HG02870 (cell line): Measurements from ENCODE around the gene PRPSAP1.

ENCODE experiments used
- ATAC-seq: cut with Tn5 transposase; IDR thresholded peaks from one replicate; pipeline ENCODE4 v1.9.1; 2021; ENCODE audit warnings: mild to moderate bottlenecking, moderate library complexity; ENCODE audit not compliant: unreplicated experiment

Gene PRPSAP1

DNA sequence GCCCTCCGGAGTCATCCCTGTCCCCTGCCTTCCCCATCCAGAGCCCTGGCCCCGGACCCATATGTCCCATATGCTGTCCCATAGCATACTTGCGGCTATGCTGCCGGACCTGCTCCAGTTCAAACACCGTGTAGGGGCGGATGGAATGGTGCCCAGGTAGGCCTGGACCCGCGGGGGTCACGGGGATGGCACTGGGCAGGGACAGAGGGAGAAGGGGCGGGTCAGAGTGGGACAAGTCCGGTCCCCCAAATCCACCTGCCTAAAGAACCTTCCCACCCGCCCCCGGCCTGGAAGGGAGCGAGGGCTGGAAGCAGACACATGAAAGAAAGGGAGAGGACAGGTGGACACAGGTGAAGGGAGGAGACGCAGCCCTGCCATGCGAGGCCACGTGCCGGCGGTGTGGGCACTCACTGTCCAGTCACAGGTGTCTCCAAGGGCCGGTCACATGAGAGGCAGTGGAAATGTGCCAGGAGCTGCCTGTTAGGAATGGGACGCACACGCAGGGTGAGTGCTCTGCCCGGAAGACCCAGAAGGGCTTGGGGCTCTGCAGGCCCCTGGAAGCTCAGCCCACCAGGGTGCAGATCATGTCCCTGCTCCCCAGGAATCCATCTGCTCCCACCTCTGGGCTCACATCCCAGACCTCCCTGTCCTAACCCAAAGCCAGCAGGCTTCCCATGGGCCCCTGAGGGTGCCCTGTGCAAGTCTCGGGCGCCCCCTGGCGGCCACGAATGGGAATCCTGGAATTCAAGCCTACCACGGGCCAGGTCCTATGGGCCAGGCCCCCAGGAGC is 74.6 kb downstream of the PRPSAP1 start:
- ATAC-seq = peak; percentile 51

DNA sequence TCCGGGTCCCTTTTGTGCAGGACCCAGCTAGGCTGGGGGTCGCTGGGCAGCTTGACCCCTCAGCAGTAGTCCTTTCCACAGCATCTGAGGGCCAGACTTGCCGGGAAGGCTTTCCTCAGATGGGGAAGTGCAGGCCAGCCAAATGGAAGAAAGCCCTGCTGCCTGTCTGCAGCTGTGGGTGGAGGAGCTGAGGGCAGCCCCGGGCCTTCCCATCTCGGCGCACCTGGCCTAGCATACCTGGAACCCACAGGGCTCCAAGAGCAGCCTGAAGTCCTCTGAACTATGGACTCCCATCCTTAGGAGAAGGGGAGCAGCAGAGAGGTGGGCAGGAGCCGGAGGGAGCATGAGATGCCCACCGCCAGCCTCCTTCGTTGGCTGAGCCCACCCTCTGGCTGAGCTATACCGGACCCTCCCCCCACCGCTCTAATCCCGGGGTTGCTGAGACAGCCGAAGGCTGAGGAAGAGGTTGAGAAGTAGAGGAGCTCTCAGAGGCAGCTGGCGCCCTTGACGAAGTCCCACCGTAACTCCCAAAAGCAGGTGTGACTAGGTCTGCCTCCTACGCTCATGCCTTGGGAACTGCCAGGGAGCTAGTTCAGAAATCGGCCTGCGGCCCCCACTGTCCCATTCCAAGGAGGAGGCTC is 75.3 kb downstream of the PRPSAP1 start:
- ATAC-seq = no peak

DNA sequence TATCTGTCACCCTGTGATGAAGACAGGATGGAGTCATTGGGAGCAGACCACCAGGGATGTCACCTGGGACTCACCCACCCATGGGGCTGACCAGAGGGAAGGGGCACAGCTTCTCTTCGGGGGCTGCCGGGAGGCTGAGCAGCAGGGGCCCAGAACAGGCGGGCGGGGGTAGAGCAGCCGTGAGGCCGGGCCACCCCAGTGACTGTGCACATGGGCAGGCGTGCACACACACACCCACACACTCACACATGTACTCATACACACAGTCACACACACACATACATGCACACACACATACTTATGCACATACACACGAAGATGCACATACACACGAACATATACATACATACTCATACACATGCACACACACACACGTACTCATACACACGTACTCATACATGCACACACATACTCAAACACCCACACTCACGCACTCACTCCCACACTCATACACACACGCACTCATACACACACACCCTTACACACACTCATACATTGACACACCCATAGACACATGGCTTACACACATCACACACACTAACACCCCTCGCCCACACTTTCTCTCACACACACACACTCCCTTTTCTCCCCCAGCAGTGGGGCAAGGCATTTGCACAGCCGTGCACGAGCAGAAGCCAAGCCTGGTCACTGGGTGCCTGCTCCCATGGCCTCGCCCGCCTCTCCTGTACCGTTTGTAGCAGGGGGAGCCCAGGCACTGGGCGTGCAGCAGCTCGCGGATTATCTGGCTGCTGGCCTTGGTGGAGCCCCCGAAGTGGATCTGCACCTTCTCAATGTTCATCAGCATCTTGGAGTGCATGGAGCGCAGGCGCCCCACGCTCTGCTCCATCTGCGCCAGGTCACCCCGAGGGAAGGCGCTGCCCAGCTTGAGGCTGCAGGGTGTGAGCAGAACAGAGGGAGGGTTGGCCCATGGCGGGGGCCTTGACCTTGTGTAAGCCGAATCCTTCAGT is 76.1 kb downstream of the PRPSAP1 start:
- ATAC-seq = no peak

DNA sequence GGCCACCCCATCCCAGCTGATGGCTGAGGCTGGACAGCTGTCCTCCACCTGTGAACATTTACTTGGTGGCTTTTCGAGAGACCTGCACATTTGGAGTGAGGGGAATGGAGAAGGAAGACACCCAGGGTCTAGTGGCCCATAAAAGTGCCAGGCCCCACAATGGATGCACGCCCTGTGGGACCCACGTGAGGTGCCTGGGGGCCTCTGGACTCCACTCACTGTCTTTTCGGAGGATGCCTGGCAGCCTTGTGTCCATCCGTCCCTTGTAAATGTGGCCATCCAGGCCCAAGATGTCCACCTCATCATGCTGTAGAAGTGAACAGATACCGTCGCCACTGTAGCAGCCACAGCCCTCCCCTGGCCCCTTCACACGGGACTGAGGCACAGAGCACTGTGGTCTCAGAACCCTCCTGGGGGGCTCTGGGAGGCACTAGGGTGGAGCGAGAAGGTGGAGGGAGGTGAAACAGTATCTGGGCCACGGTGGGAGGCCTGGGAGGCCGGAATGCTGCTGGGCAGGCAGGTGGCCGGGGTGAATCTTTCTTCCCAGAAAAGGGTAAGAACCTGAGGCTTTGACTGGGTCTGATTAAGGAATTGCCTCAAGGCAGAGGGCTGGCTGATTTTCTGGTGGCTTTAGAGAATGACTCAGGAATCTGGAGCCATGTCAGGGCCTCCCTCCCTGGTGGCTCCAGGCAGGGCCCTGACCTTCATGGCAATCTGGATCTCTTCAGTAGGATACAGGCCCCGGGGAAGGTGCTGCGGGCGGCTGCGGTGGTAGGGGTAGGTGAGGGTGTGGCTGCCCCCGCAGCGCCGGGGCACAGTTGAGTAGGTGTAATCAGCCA is 77.0 kb downstream of the PRPSAP1 start:
- no peak for ATAC-seq

DNA sequence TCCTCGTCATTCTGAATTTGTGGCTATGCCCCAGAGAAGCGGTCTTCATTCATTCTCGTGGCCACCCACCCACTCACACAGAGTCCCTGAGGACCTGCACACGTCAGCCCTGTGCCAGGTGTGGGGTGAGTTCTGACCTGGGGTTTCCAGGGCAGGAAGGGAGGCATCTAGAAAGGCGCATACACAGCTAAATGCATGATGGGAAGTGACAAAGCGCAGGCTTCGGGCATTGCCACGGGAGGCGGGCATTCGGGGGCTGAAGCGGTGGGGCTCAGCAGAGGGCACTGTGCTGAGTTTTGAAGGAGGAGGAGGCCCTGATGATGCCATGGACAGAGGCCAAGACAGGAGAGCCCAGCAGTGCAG is 77.7 kb downstream of the PRPSAP1 start:
- ATAC-seq = no peak

DNA sequence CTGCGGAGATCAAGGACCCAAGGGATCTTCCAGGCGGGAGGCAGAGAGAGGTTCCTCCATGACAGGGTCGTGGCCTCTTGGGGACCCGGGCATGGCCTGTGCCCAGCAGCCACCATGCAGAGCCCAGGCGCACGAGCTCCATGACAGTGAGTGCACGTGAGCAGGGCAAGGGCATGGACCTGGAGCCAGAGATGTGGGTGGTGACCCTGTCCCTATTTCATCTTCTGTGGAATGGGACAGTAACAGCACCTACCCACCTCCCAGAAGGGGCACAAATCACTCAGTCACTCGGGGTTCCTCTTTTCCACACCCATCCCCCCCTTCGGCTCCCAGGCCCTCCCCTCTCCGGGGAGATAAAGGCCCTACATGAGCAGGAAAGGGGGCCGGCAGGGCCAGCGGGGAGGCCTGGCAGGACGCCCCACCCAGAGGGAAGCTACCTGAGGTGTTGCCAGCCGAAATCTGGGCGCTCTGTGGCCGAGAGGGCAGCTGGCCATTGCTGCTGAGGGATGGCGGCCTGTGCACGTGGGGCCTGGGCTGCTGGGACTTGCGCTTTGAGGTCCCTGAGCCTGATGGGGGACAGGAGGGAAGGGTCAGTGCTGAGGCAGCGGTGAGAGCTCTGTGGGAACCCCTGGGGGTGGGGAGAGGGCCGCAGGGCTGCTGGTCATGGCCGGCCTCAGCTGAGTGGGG is 78.2 kb downstream of the PRPSAP1 start:
- no peak for ATAC-seq

DNA sequence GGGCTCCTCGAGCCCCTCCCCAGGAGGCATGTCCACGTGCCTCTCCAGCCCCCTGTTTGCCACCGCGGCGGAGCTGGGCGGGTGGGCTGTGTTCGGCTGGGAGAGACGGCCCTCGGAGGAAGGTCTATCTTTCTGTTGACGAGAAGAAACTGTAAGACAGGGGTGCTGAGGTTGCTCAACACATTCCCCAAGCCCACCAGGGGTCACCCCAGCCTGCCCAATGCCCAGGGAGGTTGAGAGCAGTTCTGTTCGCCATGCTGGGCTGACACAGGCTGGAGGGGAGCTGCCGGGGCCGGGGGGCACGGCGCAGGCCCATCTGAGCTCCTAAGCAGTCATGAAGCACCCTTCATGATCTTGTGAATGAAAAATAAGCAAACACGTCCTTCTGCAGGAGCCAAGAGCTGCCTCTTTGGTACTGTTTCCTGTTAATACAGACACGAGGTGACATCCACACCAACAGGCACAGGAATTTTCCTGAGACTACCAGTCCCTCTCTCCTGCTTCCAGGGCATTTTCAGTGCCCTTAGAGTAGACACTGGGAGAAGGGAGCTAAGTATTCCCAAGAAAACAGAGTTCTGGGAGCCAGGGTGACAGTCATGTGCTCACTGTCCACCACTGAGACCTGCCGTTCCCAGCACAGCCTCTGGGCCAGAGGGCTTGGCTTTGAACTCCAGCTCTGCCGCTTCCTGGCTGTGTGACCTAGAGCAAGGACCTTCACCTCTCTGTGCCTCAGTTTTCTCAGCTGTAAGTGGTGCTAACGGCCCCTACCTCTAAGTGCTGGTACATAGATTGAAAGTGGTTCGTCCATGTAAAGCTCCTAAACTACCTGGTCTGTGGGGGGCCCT is 79.4 kb downstream of the PRPSAP1 start:
- ATAC-seq = no peak

DNA sequence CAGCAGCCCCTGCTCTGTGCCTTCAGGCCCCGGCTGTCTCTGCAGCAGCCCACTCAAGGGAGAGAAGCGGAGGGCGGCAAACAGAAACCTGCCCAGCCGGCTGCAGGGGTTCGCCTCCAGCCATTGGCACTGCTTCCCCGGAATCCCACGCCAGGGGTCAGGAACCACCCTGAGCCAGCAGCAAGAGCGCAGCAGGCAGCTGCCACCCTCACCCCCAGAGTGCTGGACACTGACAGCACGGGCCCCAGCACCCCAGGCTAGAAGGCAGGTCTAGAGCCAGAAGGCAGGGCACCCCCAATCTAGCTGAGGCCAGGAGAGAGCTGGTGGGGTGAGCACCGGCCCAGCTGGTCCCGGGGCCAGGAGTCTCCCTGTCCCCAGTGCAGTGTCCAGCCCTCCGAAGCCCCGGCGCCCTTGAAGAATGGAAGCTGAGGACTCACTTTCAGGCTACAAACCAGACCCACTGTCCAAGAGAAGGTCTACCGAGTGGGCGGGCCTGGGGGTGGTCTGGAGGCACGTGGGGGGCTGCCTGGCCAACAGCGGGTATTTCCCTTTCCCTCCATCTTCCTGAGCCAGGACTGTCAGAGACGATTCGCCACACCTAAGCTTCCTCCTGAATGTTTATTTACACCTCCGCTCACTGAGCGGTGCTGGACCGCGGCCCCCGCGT is 80.1 kb downstream of the PRPSAP1 start:
- ATAC-seq = no peak

DNA sequence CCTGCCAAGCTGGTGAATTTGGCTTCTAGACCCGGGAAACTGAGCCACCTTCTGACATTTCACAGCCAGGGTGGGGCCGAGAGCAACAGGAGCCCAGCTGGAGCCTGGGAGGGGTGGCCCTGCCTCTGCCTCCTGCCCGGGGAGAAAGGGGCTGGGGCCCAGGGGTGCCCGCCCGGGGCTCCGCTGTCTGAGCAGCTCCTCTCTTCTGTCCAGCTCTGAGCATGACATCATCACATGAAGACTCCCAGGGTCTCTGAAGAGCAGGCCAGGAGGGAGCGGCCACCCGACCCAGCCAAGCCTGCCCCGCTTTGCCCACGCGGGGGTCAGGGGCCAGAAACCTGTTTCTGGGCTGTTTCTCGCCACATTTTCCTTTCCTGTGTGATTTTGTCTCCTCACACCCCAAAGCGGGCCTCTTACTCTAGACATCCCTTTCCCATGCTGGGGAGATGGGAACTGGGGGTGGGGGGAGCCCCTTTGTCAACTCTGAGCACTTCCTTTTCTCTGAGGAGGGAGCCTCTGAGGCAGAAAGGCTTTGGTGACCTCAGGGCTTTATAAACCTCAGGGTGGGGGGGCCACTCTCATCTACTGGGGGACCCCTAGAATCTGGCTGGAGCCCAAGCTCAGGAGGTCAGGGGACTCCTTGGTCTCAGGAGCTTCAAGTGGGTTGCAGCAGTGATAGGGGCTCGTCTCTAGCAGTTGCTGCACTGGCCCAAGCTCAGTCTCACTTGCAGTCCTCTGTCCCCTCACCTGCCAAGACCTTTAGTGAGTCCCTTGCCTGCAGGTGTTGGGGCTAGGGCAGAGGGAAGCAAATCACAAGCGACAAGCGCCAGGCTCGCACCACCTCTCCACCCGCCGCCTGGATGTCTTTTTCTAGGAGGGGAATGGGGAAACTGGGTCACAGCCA is 80.9 kb downstream of the PRPSAP1 start:
- peak; percentile 16 for ATAC-seq

DNA sequence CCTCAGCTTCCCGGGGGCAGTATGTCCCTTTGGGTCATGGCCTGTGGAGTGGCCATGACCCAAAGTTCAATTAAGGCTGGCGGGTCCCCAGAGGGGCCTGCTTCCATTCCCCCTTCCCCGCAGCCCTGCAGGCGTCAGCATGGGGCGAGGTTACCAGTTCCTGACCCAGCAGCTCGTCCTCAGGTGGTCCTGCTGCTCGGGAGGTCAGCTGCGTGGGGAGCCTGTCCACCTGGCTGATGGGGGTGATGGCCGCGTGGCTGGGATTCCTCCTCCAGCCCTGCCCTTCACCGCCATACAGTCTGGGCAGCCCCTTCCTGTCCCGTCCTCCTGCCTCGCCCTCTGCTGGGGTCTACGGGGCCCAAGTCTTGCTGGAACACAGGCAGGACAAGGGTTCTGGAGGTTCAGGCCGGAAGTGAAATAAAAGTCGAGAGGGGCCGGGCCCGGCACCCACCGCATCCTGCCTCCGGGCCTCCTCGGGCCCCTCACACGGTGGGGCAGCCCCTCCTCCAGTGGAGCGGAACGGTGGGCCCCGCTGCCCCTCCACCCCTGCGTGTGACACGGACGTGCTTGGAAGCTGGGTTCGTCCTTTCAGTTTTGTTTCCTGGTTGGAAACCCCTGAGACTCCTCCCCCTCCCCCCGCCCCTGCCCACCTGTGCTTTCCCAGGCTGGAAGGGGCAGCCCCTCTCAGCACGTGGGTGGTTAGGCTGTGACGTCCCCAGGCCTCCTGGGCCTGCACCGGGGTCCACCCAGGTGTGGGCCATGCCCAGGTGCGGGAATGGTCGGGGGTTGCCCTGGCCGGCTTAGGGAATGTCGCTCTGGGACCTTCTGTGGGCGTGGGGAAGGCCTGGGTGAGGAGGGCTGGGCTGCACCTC is 81.8 kb downstream of the PRPSAP1 start:
- ATAC-seq = peak; percentile 37

DNA sequence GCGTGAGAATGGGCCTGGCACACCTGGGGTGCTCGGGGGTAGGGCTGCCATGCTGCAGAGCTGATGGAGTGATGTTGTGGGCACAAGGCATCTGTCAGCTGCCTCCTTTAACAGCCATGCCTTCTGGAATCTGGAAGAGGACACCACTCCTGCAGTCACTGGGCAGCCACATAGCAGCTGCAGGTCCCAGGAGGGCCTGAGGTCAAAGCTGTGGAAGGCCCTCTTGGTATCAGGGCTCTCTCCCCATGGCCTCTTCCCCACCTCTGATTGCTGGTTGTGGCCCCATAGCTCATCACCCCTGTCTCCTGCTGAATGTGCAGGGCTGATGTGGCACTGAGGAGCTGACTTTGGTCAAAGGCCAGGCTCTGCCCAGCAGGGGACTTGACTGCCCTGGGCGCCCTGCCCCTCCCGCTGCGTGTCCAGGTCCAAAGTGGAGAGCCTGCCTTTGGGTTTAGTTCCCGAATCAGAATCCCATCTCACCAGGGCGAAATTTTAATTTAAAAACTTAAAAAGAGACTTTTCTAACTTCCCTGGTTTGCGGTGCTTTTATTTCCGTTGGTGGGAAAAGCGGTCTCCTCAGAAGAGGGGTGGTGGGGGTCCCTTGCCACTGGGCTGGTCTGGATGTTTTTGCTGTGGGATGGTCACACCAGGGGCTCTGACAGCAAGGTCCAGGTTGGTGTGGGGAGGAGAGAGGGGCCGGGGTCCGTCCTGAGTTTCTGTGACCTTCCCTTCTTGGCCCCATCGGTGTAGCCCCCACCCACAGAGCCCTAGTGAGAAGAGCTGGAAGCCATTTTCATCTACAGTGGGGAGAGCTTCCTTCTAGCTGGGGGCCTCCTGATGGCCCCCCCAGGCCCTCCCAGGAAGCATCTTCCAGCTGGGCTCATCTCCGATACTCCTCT is 82.7 kb downstream of the PRPSAP1 start:
- peak; percentile 4 for ATAC-seq

DNA sequence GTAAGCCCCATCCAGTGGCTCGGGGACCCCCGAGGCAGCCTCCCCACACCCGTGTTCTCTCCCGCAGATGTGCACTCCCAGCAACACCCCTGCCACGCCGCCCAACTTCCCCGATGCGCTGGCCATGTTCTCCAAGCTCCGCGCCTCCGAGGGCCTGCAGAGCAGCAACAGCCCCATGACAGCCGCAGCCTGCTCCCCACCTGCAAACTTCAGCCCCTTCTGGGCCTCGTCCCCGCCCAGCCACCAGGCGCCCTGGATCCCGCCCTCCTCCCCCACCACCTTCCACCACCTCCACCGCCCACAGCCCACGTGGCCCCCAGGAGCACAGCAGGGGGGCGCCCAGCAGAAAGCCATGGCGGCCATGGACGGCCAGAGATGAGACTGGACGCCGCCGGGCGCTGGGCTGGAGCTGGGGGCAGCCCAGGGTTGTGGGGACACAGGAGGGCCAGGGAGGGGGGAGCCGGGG is 83.6 kb downstream of the PRPSAP1 start:
- no peak for ATAC-seq

DNA sequence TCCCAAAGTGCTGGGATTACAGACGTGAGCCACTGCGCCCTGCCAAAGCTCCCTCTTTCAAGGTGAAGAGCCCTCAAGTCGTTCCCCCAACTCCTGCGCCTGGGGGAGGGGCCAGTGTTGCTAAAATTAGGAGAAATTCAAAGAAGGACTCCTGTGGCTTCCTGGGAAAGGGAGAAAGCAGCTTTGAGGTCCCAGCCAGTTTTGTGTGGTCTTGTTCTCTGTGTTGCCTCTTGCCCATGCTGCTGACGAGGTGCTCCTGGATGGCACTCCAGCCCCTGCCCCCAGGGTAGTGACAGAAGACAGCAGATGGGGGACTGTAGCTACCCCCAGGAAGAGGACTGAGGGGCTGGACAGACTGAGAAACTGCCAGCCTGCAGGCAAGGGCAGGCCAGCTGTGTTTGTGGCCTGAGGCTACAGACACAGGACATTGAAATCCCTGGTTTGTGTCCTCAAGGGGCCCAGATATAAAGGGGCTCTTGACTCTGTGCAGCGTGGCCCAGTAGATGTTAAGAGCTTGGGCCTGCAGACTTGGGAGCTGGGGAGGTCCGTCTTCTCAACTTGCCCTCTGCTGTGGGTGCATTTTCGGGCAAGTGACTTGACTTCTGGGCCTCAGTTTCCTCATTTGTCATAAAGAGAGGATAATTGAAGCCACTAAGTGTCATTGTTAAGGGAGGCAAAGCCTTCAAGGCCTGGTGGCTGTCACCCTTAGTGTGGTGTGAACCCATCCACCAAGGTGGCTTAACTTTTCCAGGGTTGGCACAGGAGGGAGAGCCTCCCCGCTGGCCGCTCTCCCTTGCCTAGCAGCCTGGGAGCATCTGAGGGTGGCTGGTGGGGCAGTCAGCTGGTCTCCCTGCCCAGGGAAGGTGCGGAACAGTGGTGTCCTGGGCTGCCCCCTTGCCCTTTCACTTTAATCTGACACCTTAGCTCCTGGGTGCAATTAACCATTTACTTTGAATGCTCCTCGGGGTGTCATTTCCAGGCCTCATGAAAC is 84.4 kb downstream of the PRPSAP1 start:
- no peak for ATAC-seq

DNA sequence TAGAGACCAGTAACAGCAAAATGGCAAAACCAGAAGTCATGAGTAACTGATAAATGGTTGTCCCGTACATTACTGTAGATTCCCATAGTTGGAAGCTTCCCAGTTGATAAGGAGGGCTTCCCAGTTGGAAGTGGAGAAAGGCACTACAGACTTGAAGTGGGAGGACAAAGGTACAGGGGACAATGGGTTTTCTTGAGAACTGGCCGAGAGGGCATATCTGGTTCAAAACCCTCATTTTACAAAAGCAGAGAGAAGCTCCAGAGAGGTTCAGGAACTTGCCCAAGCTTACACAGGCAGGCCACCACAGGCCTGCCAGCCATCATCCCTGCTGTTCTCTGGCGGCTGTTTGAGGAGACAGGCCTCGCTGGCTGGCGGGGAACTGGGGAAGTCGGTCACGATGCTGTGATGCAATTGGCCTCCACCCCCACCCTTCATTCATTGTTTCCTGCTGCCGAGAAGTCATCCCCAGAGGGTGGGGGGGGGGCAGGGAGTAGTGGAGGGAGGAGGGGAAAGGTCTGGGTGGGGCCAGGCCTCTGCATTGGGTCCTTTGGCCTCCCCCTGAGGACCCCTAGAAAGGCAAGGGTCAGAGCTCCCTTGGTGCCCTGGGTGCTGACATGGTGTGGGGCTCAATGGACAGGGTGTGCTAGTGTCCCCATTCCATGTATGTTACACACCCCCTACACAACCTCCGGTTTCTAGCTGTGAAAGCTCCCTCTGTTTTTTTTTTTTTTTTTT is 85.5 kb downstream of the PRPSAP1 start:
- no peak for ATAC-seq
